SU-DHL-6 (cell line): ENCODE results near the gene AKAP8L.

Experiments
- H2AFZ ChIP-seq: fragments of 200-600 bp; sonication (generic); 2 replicates; pipeline ENCODE4 v1.6.1; 2014; ENCODE audit warnings: low read depth, mild to moderate bottlenecking, moderate library complexity, mixed read lengths, antibody characterized with exemption, low read length; ENCODE audit not compliant: severe bottlenecking
- H3F3A ChIP-seq: fragments of 200-600 bp; shearing (Covaris generic); 2 replicates; pipeline ENCODE4 v1.6.0; 2016; ENCODE audit warnings: antibody characterized with exemption, mild to moderate bottlenecking; ENCODE audit not compliant: insufficient read depth
- H3K27ac ChIP-seq: fragments of 200-600 bp; sonication (generic); 2 replicates; pipeline ENCODE4 v1.5.1; 2016; ENCODE audit warnings: low read depth, mild to moderate bottlenecking, low read length, moderate library complexity, mixed read lengths
- H3K27me3 ChIP-seq: fragments of 200-600 bp; sonication (generic), shearing (Covaris generic); 2 replicates; pipeline ENCODE4 v1.6.0; 2014; ENCODE audit warnings: mild to moderate bottlenecking, low read length
- H3K36me3 ChIP-seq: fragments of 200-600 bp; sonication (generic); 2 replicates; pipeline ENCODE4 v1.6.1; 2014; ENCODE audit warnings: mild to moderate bottlenecking, low read length, mixed read lengths
- H3K4me2 ChIP-seq: fragments of 300-600, 200-600 bp; shearing (Covaris generic), sonication (generic); 2 replicates; pipeline ENCODE4 v1.6.0; 2014; ENCODE audit warnings: low read length, low read depth, mild to moderate bottlenecking; ENCODE audit not compliant: poor library complexity, severe bottlenecking
- H3K4me3 ChIP-seq: fragments of 200-600 bp; sonication (generic); 2 replicates; pipeline ENCODE4 v1.5.1; 2014; ENCODE audit warnings: antibody characterized with exemption, low read length, mild to moderate bottlenecking, mixed read lengths; ENCODE audit not compliant: insufficient read depth, poor library complexity, severe bottlenecking
- H3K79me2 ChIP-seq: fragments of 200-600 bp; sonication (generic); 2 replicates; pipeline ENCODE4 v1.6.1; 2014; ENCODE audit warnings: mild to moderate bottlenecking, low read length, moderate library complexity; ENCODE audit not compliant: insufficient read depth
- H3K9ac ChIP-seq: fragments of 200-600 bp; sonication (generic); 2 replicates; pipeline ENCODE4 v1.7.0; 2014; ENCODE audit warnings: mild to moderate bottlenecking, low read length
- H3K9me2 ChIP-seq: fragments of 200-600 bp; sonication (generic); replicated peaks from 2 replicates; pipeline ENCODE4 v1.6.1; 2014; ENCODE audit warnings: low read length; ENCODE audit not compliant: insufficient read depth
- H3K9me3 ChIP-seq: fragments of 200-600 bp; sonication (generic); 2 replicates; pipeline ENCODE4 v1.6.1; 2014; ENCODE audit warnings: low read length, mixed read lengths; ENCODE audit not compliant: insufficient read depth
- H4K20me1 ChIP-seq: fragments of 200-600 bp; sonication (generic); 2 replicates; pipeline ENCODE4 v1.6.1; 2014; ENCODE audit warnings: low read depth, mild to moderate bottlenecking, antibody characterized with exemption, low read length, moderate library complexity, mixed read lengths
- CTCF ChIP-seq: fragments of 200-600 bp; sonication (generic); IDR thresholded peaks from one replicate; pipeline ENCODE4 v1.5.1; 2017; ENCODE audit warnings: antibody characterized with exemption, mild to moderate bottlenecking, low read length, moderate library complexity; ENCODE audit not compliant: insufficient read depth, poor library complexity, severe bottlenecking
- EZH2phosphoT487 ChIP-seq: fragments of 200-600 bp; sonication (generic), shearing (Covaris generic); conservative IDR thresholded peaks from 2 replicates; pipeline ENCODE4 v1.6.1; 2018; ENCODE audit warnings: mild to moderate bottlenecking, antibody characterized with exemption, low read length, moderate library complexity, mixed read lengths

Gene AKAP8L

GRCh38 chr19:15401397-15401710 is 17.4 kb downstream of the AKAP8L start:
- no peak overlapping the region for H2AFZ ChIP-seq
- peaks cover 15% of the 10 kb centered on the region; the same call in 1 of the 2 replicates for H4K20me1 ChIP-seq
- H3K36me3 ChIP-seq: peaks cover 5% of the 10 kb centered on the region; the same call in 1 of the 2 replicates
- H3F3A ChIP-seq: no peaks in the 10 kb centered on the region
- no peak overlapping the region for H3K9ac ChIP-seq
- peaks cover 47% of the 10 kb centered on the region for H3K79me2 ChIP-seq
- no peak overlapping the region for H3K27ac ChIP-seq
- no peak overlapping the region for H3K4me2 ChIP-seq
- no peaks in the 10 kb centered on the region for H3K9me3 ChIP-seq
- no peaks in the 10 kb centered on the region for H3K27me3 ChIP-seq
- H3K9me2 ChIP-seq: no peaks in the 10 kb centered on the region
- H3K4me3 ChIP-seq: no peak overlapping the region
- TF ChIP-seq CTCF: no peak
- no peak for TF ChIP-seq EZH2phosphoT487

GRCh38 chr19:15400521-15401396 is 18.0 kb downstream of the AKAP8L start:
- H4K20me1 ChIP-seq: peaks cover 12% of the 10 kb centered on the region; the same call in 1 of the 2 replicates
- peaks cover 42% of the 10 kb centered on the region for H3K79me2 ChIP-seq
- no peak overlapping the region for H2AFZ ChIP-seq

GRCh38 chr19:15399635-15400034 is 19.2 kb downstream of the AKAP8L start:
- H3K9me3 ChIP-seq: no peaks in the 10 kb centered on the region

More at GRCh38 chr19:15400521-15401396, 18.0 kb downstream of the AKAP8L start:
- H3F3A ChIP-seq: no peaks in the 10 kb centered on the region
- H3K27me3 ChIP-seq: no peaks in the 10 kb centered on the region
- H3K36me3 ChIP-seq: peaks cover 5% of the 10 kb centered on the region; the same call in 1 of the 2 replicates
- no peaks in the 10 kb centered on the region for H3K9me3 ChIP-seq
- no peak overlapping the region for H3K27ac ChIP-seq
- H3K4me3 ChIP-seq: no peak overlapping the region
- H3K9ac ChIP-seq: no peak overlapping the region
- TF ChIP-seq CTCF (no peak), EZH2phosphoT487 (no peak)
- H3K4me2 ChIP-seq: no peak overlapping the region
- H3K9me2 ChIP-seq: no peaks in the 10 kb centered on the region

More at GRCh38 chr19:15399635-15400034, 19.2 kb downstream of the AKAP8L start:
- Histone ChIP-seq H3K36me3 (peaks cover 5% of the 10 kb centered on the region; the same call in 1 of the 2 replicates), H3K79me2 (peaks cover 31% of the 10 kb centered on the region), H3K27me3 (no peaks in the 10 kb centered on the region), H3K27ac (no peak overlapping the region), H4K20me1 (peaks cover 8% of the 10 kb centered on the region; the same call in 1 of the 2 replicates), H3F3A (no peaks in the 10 kb centered on the region), H3K9ac (no peak overlapping the region), H3K9me2 (no peaks in the 10 kb centered on the region), H3K4me3 (no peak overlapping the region), H3K4me2 (no peak overlapping the region), H2AFZ (no peak overlapping the region)
- TF ChIP-seq CTCF: no peak
- TF ChIP-seq EZH2phosphoT487: no peak
